GM21423 (cell line): Measurements from ENCODE around the gene SPEM3.
"Not testable (repeated sequence)": the region's sequence is repeated elsewhere in the genome, so short reads cannot be mapped to it uniquely, and the experiment has no call there.

ENCODE experiments used
- ATAC-seq: cut with Tn5 transposase; IDR thresholded peaks from one replicate; pipeline ENCODE4 v1.9.1; 2021; ENCODE audit warnings: mild to moderate bottlenecking, moderate library complexity; ENCODE audit not compliant: unreplicated experiment

Gene SPEM3

DNA sequence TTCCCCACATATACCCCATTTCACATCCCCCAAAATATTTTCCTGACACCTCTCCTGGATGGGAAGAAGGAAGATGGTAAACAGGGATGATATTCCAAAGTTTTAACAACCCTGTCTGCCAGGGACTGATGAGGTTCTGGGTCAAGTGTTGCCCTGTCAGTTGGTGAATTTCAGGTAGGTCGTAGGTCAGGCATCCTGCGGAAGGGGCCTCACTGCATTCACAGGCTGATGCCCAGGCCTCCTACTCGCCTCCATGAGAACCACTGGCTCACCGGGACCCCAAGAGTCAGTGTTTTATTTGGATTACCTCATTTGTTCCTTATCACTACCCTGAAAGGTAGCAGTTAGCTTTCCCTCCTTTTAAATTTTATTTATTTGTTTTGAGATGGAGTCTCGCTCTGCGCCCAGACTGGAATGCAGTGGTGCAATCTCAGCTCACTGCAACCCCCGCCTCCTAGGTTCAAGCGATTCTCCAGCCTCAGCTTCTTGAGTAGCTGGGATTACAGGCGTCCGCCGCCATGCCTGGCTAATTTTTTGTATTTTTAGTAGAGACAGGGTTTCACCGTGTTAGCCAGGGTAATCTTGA, 40.2 kb downstream of the SPEM3 start:
- no peak for ATAC-seq

DNA sequence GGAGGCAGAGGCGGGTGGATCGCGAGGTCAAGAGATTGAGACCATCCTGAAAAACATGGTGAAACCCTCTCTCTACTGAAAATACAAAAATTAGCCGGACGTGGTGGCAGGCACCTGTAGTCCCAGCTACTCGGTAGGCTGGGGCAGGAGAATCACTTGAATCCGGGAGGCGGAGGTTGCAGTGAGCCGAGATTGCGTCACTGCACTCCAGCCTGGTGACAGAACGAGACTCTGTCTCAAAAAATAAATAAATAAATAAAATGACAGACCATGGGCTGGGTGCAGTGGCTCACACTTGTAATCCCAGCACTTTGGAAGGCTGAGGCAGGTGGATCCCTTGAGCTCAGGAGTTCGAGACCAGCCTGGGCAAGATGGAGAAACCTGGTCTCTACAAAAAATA, 41.2 kb downstream of the SPEM3 start:
- not testable (repeated sequence) for ATAC-seq

DNA sequence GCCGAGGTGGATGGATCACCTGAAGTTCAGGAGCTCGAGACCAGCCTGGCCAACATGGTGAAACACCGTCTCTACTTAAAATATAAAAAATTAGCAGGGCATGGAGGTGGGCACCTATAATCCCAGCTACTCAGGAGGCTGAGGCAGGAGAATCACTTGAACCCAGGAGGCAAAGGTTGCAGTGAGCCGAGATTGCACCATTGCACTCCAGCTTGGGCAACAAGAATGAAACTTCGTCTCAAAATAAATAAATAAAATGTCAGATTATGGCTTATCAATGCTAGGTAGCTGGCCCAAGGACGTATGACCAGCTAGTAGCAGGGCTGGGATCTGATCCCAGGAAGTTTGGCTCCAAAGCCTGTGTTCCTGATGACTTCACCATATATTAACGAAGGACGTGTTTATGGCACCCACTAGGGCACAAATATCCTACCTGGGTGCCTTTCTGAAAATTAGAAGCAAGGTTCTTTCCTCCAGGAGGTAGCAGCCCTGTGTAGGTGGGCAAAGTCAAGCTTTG, 41.9 kb downstream of the SPEM3 start:
- not testable (repeated sequence) for ATAC-seq

DNA sequence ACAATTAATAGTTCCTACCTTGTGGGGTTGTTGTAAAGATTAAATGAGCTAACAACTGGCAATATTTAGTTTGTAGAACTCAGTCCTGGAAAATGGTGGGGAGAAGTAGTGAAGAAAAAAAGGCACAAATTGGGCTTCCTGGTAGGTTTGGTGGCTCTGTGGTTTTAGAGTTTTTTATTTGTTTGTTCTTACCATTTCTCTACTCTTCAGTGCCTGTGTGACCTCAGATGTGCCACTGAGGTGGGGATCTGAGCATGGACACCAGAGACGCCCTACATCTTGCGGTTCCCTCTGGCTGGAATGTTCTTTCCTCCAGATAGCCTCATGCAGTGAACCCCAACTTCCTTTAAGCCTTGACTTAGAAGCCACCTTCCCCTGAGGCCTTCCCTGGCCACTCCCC, 43.1 kb downstream of the SPEM3 start:
- ATAC-seq, result no peak

DNA sequence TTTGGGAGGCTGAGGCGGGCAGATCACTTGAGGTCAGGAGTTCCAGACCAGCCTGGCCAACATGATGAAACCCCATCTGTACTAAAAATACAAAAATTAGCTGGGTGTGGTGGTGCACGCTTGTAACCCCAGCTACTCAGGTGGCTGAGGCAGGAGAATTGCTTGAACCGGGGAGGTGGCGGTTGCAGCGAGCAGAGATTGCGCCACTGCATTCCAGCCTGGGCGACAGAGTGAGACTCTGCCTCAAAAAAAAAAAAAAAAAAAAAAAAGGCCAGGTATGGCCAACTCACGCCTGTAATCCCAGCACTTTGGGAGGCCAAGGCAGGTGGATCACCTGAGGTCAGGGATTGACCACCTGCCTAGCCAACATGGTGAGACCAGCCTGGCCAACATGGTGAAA, 46.1 kb downstream of the SPEM3 start:
- not testable (repeated sequence) for ATAC-seq

DNA sequence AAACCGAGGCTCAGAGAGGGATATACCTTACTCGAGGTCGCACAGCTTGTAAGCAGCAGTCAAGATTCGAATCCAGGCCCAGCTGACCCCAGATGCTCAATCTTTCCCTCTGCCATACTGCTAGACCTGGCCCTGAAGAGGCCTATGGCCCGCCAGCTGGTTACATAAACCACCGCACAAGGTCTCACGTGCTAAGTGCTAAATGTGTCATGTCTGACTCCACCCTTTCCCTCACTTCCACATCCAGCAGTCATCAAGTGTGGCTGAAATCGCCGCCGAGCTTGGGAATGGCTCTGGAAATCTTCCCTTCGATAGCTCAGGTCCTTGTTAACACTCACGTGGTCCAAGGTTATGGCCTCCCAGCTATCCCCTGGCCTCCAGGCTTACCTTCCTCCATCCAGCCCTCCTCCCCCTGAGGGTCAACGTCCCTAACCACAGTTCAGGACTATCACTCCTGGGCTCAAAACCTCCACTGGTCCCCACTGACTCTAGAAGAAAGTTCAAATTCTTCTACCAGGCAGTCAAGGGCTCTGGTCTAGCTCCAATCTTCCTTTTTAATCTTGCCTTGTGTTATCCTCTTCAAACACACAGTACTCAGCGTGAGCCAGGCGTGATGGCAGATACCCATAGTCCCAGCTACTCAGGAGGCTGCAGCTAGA, 47.2 kb downstream of the SPEM3 start:
- ATAC-seq, result no peak

DNA sequence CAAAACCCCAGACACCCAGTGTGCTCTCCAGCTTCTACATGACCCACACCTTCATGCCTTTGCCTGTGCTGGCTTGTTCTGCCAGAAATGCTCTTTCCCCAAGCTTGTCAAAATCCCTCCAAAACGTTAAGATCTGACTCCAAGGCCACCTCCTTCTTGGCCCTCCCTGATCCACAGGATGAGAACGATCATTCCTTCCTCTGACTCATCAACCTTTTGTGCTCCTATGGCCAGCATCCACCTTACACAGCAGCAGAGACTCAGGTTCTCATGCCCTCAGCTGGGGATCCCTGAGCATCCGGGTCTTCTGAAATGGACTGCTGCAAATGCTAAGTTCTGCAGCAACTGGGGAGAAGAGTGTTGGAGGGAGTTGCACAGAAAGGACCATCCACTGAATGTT, 47.8 kb downstream of the SPEM3 start:
- no peak for ATAC-seq

DNA sequence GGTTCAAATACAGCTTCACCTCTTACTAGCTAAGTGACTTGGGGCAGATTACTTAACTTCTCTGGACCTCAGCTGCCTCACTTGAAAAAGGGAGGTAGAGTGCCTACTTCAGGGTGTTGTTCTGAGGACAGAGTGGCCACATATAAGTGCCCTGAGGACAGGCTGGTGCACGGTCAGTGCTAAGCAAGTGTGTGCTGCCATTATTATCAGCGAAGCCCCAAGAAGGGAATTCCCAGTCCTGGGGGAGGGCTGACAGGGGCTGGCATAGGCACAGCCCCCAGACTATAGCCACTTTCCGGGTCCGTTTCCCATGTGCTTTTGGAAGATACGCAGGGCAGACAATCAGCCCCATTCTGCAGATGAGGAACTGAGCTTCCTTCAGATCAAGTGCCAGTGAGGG, 48.3 kb downstream of the SPEM3 start:
- no peak for ATAC-seq

DNA sequence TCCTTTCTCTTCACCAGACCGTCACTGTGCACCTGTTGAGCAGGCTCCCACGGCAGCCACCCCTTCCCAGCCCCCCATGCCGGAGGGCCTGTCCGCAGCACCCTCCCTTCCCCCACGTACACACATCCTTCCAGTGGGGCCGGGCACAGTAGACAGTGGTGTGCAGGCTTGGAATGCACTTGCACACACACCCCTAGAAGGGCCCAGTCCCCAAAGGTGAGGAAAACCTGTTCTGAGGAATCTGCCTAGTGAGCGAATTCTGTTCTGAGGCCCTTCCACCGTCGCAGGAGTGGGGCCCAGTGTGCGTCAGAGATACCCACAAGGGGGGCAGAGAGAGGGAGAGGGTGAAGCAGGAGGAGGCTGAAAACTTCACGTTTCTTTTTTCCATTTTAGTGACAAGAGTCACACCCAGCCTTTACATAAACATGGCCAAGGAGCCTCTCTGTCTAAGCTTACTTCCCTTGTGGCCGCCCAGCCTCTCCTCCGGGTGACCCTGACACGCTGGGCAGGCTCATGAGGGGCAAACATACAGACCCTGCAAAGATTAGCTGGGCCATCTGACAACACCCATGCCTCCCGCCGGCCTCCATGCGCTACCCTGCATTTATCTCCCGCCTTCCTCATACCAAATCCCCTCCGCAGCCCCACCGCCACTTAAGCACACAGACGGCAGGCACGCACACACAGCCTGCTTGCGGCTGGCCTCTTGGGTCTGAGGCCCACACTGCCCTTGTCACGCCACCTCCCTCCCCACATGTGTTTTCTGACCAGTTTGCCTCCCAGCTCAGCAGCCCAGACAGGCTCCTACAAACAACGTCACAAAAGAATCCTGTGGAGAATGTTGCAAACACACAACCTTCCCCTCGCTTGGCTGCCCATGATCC, 49.0 kb downstream of the SPEM3 start:
- ATAC-seq, result no peak

DNA sequence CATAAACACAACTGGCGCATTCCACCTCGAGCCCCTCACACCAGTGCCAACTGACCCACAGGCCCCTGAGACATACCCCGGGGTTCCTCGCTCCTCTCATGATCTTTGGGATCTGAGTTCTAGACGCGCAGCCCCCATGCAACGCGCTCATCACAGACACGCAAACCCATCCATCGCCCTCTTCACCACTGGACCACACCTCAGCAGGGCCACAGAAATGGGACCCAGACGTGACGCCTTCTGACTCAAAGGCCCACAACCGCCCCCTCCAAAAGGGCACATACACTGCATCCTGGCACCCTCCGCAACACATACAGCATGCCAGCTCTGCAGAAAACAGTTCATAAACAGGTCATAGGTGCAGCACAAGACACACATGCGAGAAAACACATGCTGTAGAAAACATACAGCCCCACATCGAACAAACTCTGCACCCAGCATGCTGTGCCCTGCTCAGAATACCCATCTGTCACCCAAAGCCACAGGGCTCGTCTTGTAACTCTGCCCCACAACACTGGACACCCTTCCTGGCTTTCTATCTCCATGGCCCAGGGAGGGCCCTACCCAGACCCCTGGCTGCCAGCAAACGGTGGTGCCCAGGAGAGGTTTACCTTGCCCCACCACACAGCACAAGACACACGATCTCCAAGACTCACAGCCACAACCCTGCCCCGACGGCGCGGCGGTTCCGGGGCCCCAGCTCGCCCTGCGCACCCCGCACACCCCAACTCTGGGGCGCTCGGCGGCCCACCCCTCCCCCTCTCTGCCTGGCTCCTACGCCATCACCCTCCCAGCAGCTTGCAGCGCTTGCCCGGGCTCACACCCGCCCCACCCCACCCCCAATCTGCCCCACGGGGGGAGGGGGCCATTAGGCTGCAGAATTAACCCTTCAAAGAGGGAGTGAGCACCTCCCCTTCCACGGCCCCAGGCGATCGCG, 49.9 kb downstream of the SPEM3 start:
- ATAC-seq, result no peak

DNA sequence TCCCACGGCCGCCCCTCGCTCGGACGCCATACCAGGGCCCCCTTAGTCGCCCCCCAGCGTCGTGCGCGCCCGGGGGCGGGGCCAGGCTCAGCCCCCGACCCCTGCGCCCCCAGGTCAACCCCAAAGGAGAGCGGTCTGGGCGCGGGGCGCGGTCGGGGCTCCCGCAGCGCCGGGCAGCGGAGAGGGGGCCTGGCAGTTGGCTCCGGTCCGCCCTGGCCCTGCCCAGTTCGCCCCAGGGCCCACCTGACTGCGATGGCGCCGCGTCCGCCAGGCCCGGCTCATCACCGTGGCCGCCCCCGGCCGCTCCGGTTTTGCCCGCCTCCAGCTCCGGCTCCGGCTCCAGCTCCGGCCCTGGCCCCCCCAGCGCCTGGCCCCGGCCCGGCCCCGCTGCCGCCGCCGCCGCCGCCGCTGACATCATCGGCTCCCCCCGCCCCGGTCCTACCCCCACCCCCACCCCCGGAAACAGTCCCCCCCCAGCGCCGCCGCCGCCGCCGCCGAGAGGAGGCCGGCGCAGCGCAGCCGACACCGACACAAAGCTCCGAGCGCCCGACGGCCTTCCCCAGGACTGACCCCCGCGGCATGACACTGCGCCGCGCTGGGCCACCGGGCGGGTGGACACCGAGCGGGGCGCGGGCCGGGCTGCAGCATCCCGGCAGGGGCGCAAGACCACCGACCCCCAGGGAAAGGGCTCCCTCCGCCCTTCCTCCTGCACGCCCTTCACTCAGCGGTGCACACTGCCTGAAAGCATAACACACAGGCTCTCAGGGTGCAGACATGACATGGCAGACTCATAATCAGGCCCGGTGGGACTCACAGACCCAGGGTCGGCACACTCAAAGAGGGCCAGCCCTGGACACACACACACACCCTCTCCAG, 50.8 kb downstream of the SPEM3 start, which contains the start of gene ZBTB4:
Gene ZBTB4 (minus strand): TSS at position 419 of the 876 bp plus-strand sequence. CDS start 12,830 bp downstream, outside the sequence.
- no peak for ATAC-seq

DNA sequence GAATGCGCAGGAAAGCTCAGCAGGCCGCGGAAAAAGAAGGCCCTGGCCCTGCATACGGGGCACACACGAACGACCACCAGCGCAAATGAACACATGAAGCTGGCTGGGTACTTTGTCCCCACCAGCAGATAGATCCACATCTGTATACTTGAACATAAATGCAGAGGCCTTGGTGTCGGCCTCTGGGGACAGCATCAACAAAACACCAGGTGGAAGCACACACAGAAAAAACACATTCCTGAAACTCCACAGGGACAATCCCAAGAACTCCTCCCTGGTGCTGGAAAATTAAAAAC, 51.4 kb downstream of the SPEM3 start:
- ATAC-seq, result no peak

DNA sequence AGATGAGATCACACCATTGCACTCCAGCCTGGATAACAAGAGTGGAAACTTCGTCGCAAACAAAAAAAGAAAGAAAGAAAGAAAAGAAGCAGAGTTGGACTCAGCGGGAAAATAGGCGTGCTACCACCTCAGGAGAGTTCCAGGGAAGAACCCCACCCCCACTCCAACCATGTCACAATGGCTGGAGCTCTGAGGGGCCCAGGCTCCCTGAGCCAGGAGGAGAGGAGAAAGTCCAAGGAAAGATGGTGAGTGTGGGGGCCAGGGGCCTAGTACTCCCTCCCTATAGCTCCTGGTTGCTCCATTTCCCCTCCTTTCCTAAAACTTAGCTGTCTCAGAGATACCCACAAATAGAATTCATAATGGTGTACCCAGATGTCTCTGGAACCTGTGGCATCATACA, 52.6 kb downstream of the SPEM3 start, which contains the start of gene SLC35G6:
Gene SLC35G6 (plus strand): TSS at position 172 of the 400 bp plus-strand sequence. CDS start 71 bp downstream, at position 243.
- not testable (repeated sequence) for ATAC-seq

DNA sequence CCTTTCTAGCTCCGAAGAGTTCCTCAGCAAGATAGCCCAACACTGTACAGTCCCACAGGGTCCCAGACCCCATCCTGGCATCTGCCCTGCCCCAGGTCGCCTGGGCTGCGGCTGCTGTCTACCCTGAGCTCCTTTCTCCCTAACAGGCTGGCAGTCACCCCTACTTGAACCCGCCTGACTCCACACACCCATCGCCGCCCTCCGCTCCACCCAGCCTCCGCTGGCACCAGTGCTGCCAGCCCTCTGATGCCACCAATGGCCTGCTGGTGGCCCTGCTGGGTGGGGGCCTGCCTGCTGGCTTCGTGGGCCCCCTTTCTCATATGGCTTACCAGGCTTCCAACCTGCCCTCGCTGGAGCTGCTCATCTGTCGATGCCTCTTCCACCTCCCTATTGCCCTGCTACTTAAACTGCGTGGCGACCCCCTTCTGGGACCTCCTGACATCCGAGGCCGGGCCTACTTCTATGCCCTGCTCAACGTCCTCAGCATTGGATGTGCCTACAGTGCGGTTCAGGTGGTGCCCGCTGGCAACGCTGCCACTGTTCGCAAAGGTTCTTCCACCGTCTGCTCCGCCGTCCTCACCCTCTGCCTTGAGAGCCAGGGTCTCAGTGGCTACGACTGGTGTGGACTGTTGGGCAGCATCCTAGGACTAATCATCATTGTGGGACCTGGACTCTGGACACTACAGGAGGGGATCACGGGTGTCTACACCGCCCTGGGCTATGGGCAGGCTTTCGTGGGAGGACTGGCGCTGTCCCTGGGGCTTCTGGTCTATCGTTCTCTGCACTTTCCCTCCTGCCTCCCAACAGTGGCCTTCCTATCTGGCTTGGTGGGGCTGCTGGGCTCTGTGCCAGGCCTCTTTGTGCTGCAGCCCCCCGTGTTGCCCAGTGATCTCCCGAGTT, 53.4 kb downstream of the SPEM3 start:
- ATAC-seq, result not testable (repeated sequence)
